Stimulated activated CD4-positive, alpha-beta T cell treated with anti-CD3 and anti-CD28 coated beads, Interleukin-4, amount 100 ng/mL, for 48 hours (primary cell): ENCODE measurements around the gene TBXAS1.

Source experiments
- DNase-seq, 2 donors: peaks; one replicate each; pipeline ENCODE4 v3.0.0-alpha.2; 2020; ENCODE audit warnings: low read depth in 2 of 2

TBXAS1 gene

GRCh38 chr7:140048138-140048537, 219.1 kb downstream of the TBXAS1 start:
- no peak for DNase-seq

DNA sequence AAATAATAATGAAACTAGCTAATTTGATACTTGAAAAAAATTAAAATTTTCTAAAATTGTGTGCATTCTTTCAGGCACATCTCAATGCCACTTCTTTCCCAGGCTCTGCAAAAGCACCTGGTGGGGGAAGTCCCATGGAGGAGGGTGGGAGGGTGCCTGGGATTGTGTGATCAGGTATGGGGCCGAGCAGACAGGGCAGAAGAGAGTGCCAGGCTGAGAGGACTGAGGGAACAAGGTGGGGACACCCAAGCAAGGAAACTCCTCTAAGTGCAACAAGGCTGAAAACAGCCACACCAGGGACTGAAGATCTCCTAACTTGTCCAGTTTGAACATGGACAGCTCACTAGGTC, 219.9 kb downstream of the TBXAS1 start:
- DNase-seq = no peak

DNA sequence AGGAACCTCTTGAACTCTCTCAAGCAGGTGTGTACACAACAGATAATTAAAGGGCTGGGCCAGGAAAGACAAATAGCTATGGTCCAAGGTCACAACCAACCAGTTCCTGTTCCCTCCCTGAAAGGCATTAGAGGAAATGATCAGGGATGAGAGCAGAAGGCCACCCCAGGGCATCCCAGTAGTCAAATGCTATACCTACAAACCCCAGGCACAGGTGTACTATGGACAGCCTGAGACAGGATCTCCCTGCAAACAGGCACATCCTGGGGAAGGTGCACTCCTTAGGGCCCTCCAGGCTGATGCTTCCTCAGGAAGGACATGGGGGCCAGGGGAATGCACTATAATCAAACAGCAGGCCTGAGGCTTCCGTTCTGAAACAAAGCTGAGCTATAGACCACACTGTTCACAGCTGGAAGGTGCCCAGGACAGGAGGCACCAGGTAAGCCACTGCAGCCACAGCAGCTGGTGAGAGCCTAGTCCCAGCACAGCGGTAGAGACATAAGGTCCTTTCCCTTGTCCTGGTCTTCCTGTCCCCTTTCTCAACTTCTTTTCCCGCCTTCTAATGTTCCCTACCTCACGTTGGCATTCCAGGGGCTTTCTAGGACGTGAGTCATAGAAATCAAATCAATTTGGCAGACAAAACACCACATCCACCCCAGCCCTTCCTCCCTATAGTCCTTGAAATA, 220.4 kb downstream of the TBXAS1 start:
- DNase-seq = no peak

DNA sequence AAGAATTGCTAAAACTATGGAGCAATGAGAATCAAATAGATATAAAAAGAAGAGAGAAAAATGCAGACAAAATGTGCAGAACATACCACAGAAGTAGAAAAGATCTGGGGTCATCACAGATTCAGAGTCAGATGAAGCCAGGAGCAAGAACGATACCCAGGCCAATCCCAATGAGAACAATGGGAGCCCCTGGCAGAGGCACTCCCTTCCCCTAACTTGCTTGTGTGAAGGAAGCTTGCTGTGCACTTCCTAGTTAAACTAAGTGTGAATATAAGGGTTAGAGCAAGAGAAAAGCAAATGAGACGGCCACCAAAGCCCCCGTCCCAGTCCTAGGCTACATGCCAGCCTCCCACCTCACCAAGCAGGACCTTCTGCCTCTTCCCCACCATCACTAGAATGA, 221.0 kb downstream of the TBXAS1 start:
- no peak for DNase-seq

GRCh38 chr7:140051820-140052219, 222.8 kb downstream of the TBXAS1 start:
- DNase-seq = no peak

GRCh38 chr7:140053812-140054539, 224.9 kb downstream of the TBXAS1 start:
- DNase-seq = no peak

DNA sequence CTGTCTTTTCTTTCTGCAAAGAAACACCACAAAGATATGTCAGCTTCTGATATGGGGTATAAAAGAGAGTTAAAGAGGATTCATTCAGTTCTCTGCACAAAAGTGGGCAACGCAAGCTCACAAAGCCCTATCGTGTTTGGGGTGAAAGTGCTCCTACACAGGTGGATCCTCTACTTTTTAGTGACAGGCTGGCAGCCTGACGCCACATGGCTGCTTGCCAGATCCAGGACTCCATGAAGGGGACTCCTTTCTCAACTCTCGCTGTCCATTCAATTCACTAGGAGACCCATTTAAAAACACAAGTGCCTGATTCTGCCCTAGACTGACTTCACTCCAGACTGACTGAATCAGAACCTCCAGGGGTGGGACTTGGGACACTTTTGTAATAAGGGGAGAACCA, 225.7 kb downstream of the TBXAS1 start:
- DNase-seq = no peak

- DNase-seq = no peak
Observed at GRCh38 chr7:140055833-140056232, 226.8 kb downstream of the TBXAS1 start.

- DNase-seq = no peak
Observed at GRCh38 chr7:140056431-140057142, 227.5 kb downstream of the TBXAS1 start.

DNA sequence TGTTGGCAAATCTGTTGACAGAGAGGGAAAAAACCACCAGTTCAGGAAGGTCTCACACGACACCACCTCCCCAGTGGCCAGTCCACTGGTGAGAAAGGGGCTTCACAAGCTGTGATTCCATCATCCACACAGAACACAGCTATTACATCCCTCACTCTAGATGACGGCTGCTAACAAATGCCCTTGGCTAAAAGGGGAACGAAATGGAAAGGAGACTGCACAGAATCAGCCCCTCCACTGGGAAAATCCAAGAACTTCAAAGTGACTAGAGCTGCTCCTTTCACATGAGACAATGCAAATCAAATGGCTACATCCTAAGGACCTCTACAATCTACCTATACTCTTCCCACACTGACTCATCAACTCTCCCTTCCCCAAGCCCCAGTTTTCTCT, 228.1 kb downstream of the TBXAS1 start:
- no peak for DNase-seq

DNA sequence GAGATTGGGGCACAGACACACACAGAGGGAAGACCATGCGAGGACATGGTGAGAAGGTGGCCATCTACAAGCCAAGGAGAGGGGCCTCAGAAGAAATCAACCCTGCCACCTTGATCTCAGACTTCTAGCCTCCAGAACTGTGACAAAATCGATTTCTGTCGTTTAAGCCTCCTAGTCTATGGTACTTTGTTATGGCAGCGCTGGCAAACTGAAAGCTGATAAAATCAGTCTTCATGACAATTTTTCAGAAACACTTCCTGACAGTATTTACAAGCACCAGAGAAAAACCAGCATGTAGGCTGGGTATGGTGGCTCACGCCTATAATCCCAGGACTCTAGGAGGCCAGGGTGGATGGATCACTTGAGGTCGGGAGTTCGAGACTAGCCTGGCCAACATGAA, 229.5 kb downstream of the TBXAS1 start:
- no peak for DNase-seq

- DNase-seq = peak; percentile 30 to 38
Observed at GRCh38 chr7:140059273-140060242, 230.5 kb downstream of the TBXAS1 start.

DNA sequence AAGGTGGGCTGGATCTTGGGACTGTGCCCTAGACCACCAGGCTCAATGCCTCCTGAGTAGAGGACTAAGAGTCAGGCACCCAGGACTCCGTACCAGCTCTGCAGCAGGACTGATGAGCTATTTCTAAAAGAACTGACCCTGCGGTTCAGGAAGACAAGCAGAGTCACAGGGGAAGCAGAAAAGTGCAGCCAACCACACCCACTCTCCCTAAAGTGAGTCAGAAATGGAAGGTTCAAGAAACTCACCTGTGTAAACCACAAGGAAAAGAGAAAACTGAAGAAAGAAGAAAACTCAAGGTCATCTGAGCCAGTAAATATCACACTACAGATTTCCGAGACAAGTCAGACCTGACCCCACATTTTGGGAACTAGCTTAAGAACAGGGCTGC, 231.2 kb downstream of the TBXAS1 start:
- DNase-seq = no peak

DNA sequence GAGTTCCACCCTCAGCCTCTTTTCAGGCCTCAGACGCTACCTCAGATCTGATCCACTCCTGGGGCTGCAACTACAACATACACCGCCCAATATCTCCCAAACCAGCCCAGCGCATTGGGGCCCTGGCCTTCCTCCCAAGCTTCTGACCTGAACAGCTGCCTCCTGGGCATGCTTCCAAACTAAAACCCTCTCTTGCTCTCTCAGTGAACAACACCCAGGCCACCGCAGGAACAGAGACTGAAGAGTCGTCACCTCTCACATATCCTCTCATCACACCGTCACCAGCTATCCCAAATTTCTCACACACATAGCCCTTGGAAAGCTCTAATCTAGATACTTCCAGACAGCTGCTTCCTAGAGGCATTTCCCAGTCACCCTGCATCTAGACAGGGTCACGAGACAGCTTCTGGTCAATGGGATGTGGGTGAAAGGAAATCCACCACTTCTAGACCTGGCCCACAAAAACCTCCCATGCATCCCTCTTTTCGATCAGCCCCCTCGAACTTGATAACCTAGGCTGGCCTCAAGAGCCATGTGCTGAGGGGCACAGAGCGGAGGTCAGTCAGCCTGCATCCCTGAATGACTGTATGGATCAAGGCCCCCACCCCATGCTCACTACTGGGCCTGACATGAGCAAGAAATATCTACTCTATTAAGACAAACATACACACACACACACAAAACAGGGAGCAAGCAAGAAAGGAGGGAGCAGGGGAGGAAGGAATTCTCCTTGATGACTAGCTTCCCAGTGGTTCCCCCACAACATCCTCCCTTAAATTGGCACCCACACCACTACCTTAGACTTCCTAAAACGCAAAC, 231.9 kb downstream of the TBXAS1 start:
- DNase-seq = no peak

- no peak for DNase-seq
Observed at GRCh38 chr7:140061607-140061930, 232.5 kb downstream of the TBXAS1 start.

DNA sequence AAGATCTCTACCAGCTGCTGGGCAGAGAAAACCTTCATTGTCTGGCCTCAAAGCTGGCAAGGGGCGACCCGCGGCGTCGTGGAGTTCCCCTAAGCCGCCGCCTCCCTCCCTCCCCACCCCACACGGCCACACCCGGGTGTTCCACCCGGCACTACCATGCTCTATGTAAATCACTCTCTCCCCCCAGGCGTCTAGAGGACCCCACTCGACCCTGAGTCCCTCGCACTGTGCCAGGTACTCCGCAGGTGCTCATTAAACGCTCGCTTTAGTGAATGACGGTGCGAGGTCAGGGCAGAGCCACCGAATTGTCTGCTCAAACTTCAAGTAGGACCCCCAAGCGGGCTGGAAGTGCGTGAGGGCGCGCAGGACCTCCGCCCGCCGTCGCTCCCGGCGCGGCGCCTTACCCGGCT, 233.1 kb downstream of the TBXAS1 start:
- peak in 1 of 2 donors; percentile 14 for DNase-seq

DNA sequence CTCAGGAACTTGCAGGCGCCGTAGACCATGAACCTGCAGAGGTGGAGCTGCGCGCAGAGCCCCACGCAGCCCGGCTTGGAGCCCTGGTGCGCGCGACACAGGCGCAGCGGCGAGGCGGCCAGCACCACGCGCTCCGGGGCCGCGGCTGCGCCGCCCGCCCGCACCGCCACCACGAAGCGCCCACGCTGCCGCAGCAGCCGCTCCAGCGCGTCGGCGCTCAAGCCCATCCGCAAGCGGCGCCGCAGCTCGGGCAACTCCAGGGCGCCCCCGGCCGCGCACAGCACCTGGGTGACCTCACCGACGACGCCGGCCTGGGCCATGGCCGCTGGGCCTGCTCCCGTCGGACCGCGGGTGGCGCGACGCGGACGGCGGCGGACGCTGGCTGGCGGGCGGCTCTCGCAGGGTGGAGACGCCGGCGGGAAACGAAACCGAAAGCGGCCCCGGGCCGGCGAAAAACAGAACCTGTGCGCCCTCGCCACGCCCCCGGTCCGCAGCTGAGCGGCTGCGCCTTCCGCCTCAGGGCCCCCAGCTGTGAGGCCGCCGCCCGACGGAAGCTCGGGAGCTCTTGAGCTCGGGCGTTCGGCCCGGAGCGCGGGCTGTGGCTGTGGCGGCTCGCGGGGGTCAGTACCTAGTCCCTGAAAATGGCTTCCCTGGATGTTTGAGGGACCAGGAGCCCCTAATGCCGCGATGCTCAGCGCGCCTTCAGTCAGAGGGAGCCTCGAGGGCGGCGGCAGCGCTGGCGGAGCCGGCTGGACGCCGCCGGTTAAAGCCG, 233.7 kb downstream of the TBXAS1 start, which contains the start of gene PARP12:
PARP12 (minus strand) TSS at position 424 of the 772 bp plus-strand sequence; CDS start at position 320, 104 bp downstream.
- peak; percentile 69 to 83 for DNase-seq

DNA sequence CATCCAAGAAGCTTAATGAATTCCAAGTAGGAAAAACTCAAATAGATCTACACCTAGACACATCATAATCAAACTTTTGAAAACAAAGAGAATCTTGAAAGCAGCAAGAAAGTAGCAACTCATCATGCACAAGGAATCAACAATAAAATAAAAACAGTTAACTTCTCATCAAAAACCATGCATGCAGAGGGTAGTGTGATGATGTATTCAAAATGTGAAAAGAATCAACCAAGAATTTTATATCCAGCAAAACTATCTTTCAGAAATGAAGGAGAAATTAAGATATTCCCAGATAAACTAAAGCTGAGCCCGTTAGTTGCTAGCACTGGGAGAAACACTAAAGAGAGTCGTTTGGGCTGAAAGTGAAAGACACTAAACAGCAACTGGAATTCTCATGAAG, 238.0 kb downstream of the TBXAS1 start:
- no peak for DNase-seq

DNA sequence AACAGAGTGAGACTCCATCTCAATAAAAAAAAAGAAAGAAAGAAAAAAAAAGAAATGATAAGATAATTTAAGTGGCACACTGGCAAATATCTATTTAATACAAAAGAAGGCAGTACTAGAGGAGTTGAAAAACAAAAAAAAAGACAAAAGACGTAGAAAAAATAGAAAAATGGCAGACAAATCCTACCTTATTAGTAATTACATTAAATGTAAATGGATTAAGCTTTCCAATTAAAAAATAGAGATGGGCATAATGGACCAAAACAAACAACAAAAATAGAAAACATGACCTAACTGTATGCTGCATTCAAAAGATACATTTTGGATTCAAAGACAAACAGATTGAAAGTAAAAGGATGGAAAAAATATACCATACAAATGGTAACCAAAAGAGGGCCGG, 239.0 kb downstream of the TBXAS1 start:
- no peak for DNase-seq

DNA sequence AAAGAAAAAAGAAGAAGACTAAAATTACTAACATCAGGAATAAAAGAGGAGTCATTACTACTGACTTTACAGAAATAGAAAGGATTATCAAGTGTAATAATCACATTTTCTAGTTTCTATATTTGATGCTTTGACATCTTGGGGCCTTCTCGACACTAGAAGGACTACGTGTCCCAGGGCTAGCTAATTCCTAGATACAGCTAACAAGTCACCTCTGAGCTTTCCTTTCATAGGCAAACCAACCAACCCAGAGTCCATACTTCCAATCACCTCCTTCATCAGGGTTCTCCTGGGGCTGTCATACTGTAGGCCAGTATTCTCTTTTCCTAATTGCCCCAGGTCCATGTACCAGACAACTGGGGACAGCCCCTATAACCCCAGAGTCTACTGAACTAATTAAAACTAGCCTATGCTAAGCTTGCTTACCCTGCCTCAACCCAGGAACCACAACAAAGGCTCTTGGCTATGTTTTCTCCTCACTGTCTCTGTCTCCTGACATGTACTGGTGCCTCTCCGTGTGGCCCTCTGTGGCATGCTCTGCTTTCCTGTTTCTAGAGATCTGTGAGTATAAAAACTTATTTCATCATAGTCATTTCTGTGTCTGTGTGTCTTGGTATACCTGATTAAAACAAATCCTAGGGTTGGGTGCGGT, 240.4 kb downstream of the TBXAS1 start:
- DNase-seq = no peak
